HG02973 (cell line): ENCODE data around the gene SPAG4.

Source experiments
- ATAC-seq: cut with Tn5 transposase; IDR thresholded peaks from one replicate; pipeline ENCODE4 v1.9.1; 2021; ENCODE audit warnings: moderate library complexity; ENCODE audit not compliant: unreplicated experiment

Gene SPAG4

DNA sequence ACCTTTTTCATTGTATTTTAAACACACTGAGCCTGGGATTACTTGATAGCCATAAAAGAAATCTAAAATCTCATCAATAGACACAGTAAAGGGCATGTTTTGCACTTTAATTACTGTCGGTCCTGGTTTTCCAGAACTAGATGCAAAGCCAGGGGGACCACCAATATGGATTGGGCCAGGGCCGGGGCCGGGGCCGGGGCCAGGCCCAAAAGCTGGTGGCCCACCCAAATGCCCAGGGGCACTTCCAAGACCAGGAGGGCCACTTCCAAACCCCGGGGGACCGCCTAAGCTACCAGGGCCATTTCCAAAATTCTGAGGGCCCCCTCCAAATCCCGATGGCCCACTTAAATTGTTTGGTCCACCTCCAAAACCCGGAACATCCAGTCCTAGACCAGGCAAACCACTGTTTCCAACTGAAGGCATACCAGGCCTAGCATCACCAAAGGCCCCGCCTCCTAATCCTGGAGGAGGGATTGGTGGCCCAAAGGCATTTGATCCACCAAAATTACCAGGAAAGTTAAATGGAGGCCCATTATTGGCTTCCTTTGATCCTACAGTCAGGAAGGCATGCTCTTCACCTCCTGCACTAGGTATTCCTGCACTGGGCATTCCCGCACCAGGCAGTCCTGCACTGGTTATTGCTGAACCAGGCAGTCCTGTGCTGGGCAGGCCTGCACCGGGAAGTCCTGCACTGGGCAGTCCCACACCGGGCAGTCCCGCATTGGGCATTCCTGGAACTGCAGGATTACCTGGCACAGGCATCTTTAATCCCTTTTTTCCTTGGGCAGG, 37.2 kb downstream of the SPAG4 start:
- no peak for ATAC-seq

GRCh38 chr20:35653430-35653734, 37.8 kb downstream of the SPAG4 start:
- ATAC-seq = no peak

GRCh38 chr20:35653893-35654292, 38.3 kb downstream of the SPAG4 start:
- no peak for ATAC-seq

GRCh38 chr20:35654415-35654814, 38.8 kb downstream of the SPAG4 start:
- no peak for ATAC-seq

DNA sequence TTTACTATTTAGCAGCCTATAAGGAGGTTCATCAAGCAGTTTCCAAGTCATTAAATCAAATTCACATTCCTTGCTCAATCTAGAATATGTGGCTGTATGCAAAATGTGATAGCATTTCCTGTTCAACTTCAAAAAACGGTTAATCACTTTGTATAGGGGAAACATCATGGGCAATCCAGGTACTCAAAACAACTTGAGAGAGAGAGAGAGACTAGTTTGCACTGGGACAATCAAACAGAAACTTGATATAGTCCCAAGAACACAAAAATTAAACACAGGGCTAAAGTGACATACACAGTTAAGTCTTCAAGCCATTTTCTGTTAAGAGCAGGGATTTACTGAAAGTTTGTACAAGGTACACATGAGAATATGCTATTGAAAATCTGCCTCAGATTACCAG, 41.6 kb downstream of the SPAG4 start:
- ATAC-seq = no peak

- ATAC-seq = no peak
Measured at GRCh38 chr20:35660122-35660937, 44.7 kb downstream of the SPAG4 start.

DNA sequence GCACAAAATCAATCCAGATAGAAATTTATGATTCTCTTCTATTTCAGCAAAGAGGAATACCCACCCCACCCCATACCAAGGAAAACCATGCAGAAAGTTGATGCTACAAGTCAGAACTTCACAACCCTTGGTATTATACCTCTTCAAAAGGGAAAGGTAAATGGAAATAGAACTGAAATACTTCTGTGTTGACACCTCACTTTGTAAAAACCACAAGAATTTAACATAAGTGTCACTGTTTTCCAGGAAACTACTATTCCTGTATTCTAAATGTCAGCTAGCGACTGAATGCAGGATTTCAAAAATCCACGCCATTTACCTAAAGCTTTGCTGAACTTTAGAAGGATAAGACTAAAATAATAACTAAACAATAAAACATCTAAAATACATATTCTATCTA, 45.4 kb downstream of the SPAG4 start:
- no peak for ATAC-seq

DNA sequence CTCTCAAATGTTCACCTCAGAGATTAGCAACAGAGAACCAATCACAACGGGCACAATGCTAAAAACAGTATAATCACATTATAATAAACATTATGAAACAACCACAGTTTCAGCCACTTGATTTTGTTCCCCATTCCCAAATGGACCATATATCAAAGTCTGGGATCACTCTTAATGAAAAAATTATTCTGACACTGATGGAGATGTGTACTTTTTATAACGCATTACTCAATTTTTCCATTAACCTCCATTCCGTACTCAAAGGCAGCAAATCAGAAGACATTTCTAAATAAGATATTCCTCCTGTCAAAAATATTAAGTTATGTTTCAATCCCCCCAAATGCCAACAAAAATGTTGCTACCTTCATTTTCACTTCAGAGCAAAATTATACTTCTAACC, 46.3 kb downstream of the SPAG4 start:
- ATAC-seq = no peak

GRCh38 chr20:35662551-35662950, 46.9 kb downstream of the SPAG4 start:
- no peak for ATAC-seq

DNA sequence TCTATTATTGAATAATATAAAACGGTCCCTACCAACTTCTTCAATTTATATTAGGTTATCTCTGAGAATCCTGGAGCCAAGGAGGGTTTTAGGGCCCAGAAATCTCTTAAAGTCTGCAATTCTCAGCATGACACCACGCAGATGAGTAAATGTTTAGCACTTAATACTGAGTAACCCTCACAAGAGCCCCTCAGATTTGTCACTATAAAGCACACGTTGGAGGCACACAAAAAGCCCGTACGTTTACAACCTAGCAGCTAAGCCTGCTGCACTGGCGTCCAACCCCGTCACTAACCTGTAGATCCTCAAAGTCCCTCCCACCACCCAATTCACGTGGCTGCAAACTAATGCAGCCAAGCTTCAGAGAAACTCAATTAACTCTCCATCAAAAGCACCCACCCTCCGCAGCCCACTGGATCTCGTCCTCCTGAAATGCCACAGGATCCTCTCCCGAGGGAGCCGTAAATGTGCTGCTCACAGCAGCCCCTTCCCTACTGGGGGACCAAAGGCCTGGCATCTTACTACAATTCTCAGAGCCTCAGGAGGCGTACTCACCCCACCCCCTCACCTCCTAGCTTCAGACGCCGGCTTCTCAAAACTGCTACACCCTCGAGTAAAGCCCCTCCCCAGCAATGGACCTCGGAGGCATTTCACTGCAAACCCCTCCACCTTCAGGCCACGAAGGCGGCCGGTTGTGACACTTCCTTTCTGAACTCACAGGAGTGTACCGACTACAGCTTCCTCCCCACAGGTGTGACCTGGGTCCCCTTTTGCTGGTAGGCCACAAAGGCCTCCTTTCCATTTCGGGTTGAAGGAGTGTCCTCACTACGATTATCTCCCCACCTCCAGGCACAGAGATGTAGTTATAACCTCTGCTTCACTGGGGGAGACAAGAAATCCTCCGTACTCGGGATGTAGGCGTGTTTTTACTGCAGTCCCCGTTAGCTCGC, 48.2 kb downstream of the SPAG4 start:
- peak; percentile 29 for ATAC-seq

GRCh38 chr20:35664466-35665206, 49.0 kb downstream of the SPAG4 start, which contains the start of the genes CPNE1 and RBM12:
CPNE1 (minus strand) TSS chr20:35664900; CDS start chr20:35632923, 31,977 bp downstream.
RBM12 (minus strand) TSS chr20:35664900; CDS start chr20:35655322, 9,578 bp downstream.
- peak; percentile 62 for ATAC-seq

DNA sequence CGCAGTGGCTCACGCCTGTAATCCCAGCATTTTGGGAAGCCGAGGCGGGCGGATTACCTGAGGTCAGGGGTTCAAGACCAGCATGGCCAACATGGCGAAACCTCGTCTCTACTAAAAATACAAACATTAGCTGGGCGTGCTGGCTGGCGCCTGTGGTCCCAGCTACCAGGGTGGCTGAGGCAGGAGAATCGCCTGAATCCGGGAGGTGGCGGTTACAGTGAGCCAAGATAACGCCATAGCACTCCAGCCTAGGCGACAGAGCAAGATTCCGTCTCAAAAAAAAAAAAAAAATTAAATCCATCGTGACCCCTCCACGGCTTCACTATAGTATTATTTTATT, 50.3 kb downstream of the SPAG4 start:
- ATAC-seq = no peak

GRCh38 chr20:35669221-35669620, 53.6 kb downstream of the SPAG4 start:
- ATAC-seq = no peak

- no peak for ATAC-seq
Measured at GRCh38 chr20:35669681-35670080, 54.1 kb downstream of the SPAG4 start.
